Stomach (tissue), 9 donors: ENCODE results near the gene MEST. TPM values are rescaled to one million over a fixed set of nuclear protein-coding genes. Genes with fewer than 3 reads are reported as not detected.

ENCODE experiments used
- DNase-seq, 2 donors: peaks; one replicate each; pipeline versions ENCODE4 v3.0.0 to v3.0.0-alpha.2; 2013 to 2019
- H3K27ac ChIP-seq, 5 donors: fragments of 200-600 bp in 4 of 5; sonication (generic) in 4 of 5; one replicate each; pipeline ENCODE4 v1.5.1; 2013 to 2019; ENCODE audit warnings: mild to moderate bottlenecking in 1 of 5, moderate library complexity in 1 of 5
- H3K27me3 ChIP-seq, 3 donors: fragments of 200-600 bp; sonication (generic); one replicate each; pipeline ENCODE4 v1.5.1; 2017 to 2019; ENCODE audit warnings: mixed run types in 1 of 3
- H3K36me3 ChIP-seq, 4 donors: fragments of 200-600 bp; sonication (generic); 1 replicate in 3 of 4; 2 replicates in 1 of 4; pipeline ENCODE4 v1.5.1; 2016 to 2019
- H3K4me1 ChIP-seq, 4 donors: fragments of 200-600 bp; sonication (generic); one replicate each; pipeline ENCODE4 v1.5.1; 2016 to 2019
- H3K4me3 ChIP-seq, 4 donors: fragments of 200-600 bp; sonication (generic) in 3 of 4; one replicate each; pipeline ENCODE4 v1.5.1; 2016 to 2019; ENCODE audit warnings: mild to moderate bottlenecking in 1 of 4
- H3K9me3 ChIP-seq, 4 donors: fragments of 200-600 bp; sonication (generic); one replicate each; pipeline ENCODE4 v1.5.1; 2016 to 2019
- EP300 ChIP-seq: sonication (generic); formaldehyde crosslinking; IDR thresholded peaks from one replicate; pipeline ENCODE4 v1.6.1; 2017; ENCODE audit warnings: antibody characterized with exemption
- POLR2A ChIP-seq, 4 donors: fragments of 450-650 bp; IDR thresholded peaks; one replicate each; pipeline ENCODE4 v1.6.1; 2016; ENCODE audit warnings: antibody characterized with exemption in 4 of 4, control low read depth in 2 of 4, mild to moderate bottlenecking in 1 of 4, moderate library complexity in 1 of 4
- POLR2AphosphoS5 ChIP-seq, 3 donors: sonication (generic); formaldehyde crosslinking; IDR thresholded peaks; one replicate each; pipeline ENCODE4 v1.6.1; 2016; ENCODE audit warnings: antibody characterized with exemption in 3 of 3
- WGBS, 5 donors: extraction: QIAGEN DNeasy Blood & Tissue Kit in 3 of 5; methylation state at CpG; one replicate each; pipeline versions ENCODE4 v1.1.5 to v1.1.7; 2013 to 2018; 5-methylcytosine and 5-hydroxymethylcytosine counted together
- intact Hi-C: fragments of 100-400 bp; cut with DNase I; formaldehyde crosslinking; loops from one replicate; pipeline ENCODE4 v1.15.1; 2023; ENCODE audit warnings: low total_unique reads
- polyA plus RNA-seq, 3 donors: library from polyadenylated mRNA; stranded (reverse); fragments of 200-250 nt; gene quantifications; one replicate each; pipeline ENCODE4 v1.2.3, GENCODE V29; 2013
- total RNA-seq, 5 donors: library from RNA; depleted of rRNA; stranded (reverse); fragments of >200 nt; gene quantifications; one replicate each; pipeline versions ENCODE4 v1.1.0 to v1.2.3, GENCODE V29; 2014 to 2016
- TF ChIP-seq, protein P1 (sequence below), 7 experiments: fragments of 450-650 bp in 4 of 7; fragments of 200-600 bp in 3 of 7; sonication (generic) in 3 of 7; IDR thresholded peaks; one replicate each; pipeline ENCODE4 v1.5.1; 2016 to 2019; ENCODE audit warnings: antibody characterized with exemption in 7 of 7, control low read depth in 2 of 7, mild to moderate bottlenecking in 1 of 7
- donor health status: healthy with polysubstance abuse.
- donor health status: Bipolar disorder and iron deficiency.
- donor health status: healthy.

MEST gene
- total and polyA plus RNA-seq, 8 donors: 3.1 to 88.7 (median 4.9) TPM; not detected in 1

DNA sequence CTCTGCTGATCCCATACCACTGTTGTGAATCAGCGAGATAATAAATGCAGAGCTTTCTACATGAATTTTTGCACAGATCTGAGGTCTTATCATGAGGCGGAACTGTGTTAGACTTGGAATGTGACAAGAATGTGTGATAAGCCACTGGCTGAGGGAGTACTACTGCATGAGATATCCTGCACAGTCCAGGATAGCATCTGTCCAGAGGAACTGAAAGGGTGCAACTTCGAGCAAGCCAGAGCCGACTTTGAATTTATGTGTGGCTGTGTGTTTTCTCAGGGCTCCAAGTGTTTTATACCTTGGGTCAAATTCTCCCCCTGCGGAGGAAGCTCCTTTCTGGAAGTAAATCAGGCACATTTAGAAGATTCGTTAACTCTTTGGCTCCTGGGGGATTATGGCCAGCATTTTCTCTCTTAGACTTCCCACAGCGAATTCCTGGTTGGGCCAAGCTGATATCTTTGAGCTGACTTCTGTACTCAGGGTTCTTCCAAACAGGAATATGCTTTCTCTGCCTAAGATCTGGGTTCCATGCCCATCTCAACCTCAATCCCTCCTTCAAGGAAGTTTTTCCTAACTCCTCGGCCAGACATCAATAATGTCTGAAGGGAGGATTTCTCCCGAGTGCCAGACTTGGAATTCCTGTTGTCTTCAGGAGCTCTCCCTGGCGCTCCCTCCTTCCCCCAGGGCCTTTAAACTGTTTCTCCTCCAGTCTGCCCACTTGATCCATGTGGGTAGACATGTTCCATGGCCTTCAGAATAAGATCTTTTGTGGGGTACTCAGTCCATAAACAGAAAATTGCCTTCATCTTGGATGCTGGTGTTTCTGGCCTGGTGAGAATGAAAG is 2.5 kb upstream of the MEST start:
- Histone ChIP-seq H3K36me3 (no peaks in the 10 kb centered on the region), H3K4me3 (no peak overlapping the region), H3K27ac (no peak overlapping the region), H3K9me3 (no peaks in the 10 kb centered on the region), H3K4me1 (peaks cover 29 to 74% (median 50%) of the 10 kb centered on the region in 4 donors), H3K27me3 (peaks cover 0 to 59% (median 23%) of the 10 kb centered on the region in 3 donors)
- peak in 1 of 2 donors; percentile 54 for DNase-seq
- intact Hi-C loops: no loop called here
- TF ChIP-seq, protein P1, sequence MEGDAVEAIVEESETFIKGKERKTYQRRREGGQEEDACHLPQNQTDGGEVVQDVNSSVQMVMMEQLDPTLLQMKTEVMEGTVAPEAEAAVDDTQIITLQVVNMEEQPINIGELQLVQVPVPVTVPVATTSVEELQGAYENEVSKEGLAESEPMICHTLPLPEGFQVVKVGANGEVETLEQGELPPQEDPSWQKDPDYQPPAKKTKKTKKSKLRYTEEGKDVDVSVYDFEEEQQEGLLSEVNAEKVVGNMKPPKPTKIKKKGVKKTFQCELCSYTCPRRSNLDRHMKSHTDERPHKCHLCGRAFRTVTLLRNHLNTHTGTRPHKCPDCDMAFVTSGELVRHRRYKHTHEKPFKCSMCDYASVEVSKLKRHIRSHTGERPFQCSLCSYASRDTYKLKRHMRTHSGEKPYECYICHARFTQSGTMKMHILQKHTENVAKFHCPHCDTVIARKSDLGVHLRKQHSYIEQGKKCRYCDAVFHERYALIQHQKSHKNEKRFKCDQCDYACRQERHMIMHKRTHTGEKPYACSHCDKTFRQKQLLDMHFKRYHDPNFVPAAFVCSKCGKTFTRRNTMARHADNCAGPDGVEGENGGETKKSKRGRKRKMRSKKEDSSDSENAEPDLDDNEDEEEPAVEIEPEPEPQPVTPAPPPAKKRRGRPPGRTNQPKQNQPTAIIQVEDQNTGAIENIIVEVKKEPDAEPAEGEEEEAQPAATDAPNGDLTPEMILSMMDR (IDR thresholded peaks at IDR 0.05): no peak
- TF ChIP-seq POLR2A (IDR thresholded peaks at IDR 0.05) (no peak), POLR2AphosphoS5 (IDR thresholded peaks at IDR 0.05) (no peak), EP300 (no peak)
- 62 to 69% (median 65%) methylated on average over 10 of the region's 10 CpGs for WGBS, 5 donors

DNA sequence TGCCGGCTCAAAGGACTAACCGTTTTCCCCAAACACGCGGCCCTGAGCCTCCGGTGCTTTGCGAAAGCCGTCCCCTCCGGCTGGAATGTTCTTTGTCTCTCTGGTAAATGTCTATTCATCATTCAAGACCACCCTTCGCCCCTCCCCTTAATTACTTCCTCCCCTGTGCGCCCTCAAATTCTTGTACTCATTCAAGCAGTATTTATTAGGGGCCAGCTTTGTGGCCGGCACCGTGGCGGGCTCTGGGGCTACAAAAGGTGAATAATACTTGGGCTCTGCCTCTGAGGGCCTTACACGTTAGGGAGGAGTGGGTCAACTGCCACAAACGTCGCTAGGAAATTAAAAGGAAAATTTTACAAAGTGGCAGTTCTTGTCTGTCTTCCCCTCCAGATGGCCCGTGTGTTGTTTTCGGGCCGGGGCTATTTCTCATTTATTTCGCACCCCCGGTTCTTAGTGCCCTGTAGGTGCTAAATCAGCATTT is 1.5 kb upstream of the MEST start:
- WGBS, 5 donors: 76 to 85% (median 80%) methylated on average over 21 of the region's 21 CpGs
- no peak overlapping the region for H3K27ac ChIP-seq

DNA sequence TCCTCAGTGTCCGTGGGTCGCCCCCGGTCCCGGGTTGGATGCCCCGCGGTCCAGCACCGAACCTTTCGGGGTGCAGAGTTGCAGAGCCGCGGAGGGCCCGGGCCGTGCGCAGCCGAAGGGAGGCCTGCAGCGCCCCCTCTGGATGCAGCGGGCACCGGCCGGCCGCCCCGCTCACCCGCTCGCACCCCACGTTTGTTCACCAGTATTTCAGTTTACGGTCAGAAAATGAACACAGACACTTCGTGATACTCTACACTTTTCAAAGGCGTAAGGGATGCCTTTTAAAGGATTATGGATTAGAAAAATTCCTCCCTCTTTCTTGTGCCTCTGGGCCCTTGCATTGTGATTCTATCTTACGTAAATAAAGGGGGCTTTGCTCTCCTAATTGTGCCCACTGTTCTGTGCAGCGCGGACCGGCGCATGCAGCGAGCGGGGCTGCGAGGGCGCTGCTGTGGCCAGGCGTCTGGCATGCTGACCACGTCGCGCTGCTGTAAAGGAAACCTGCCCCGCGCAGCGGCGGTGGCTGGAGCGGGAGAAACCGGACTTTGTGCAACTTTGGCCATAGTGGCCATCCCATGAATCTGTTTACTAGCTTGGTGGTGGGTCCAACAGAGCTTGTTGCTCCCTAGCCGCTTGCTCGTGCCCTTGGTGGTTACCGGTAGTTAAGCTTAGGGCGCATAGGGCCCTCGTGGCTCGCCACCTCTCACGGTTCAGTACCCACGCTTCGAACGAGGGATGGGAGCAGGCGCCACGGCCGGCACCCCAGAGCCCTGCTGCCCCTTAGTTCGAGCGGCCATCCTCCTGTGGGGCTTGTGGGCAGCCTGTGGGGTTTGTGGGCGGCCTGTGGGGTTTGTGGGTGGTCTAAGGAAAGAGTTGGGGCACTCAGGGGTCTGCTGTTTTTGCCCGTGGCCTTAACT is 739 bp upstream of the MEST start:
- H3K27me3 ChIP-seq: peaks cover 0 to 45% (median 23%) of the 10 kb centered on the region in 3 donors
- H3K4me3 ChIP-seq: peak overlapping the region; percentile 36 to 49 (median 46)
- TF ChIP-seq, protein P1 (IDR thresholded peaks at IDR 0.05): peak in 4 of 7 experiments; percentile 3 to 45 (median 33)
- TF ChIP-seq POLR2A (IDR thresholded peaks at IDR 0.05): no peak
- TF ChIP-seq POLR2AphosphoS5 (IDR thresholded peaks at IDR 0.05): no peak
- 47 to 56% (median 55%) methylated on average over 55 to 62 of the region's 62 CpGs for WGBS, 5 donors
- H3K9me3 ChIP-seq: no peaks in the 10 kb centered on the region
- intact Hi-C loops: no loop called here
- H3K27ac ChIP-seq: peak overlapping the region in 1 of 5 donors; percentile 14
- DNase-seq: peak; percentile 30 to 83
- H3K4me1 ChIP-seq: peaks cover 23 to 67% (median 44%) of the 10 kb centered on the region in 4 donors
- H3K36me3 ChIP-seq: no peaks in the 10 kb centered on the region

More for the DNA sequence above, 1.5 kb upstream of the MEST start:
- H3K4me1 ChIP-seq: peaks cover 29 to 71% (median 50%) of the 10 kb centered on the region in 4 donors
- peak overlapping the region in 3 of 4 donors; percentile 17 to 49 (median 49) for H3K4me3 ChIP-seq
- TF ChIP-seq POLR2A (IDR thresholded peaks at IDR 0.05) (no peak), EP300 (no peak), POLR2AphosphoS5 (IDR thresholded peaks at IDR 0.05) (no peak)
- TF ChIP-seq, protein P1 (IDR thresholded peaks at IDR 0.05): no peak
- peaks cover 0 to 52% (median 23%) of the 10 kb centered on the region in 3 donors for H3K27me3 ChIP-seq
- intact Hi-C loops: no loop called here
- H3K9me3 ChIP-seq: no peaks in the 10 kb centered on the region
- peak in 1 of 2 donors; percentile 45 for DNase-seq
- H3K36me3 ChIP-seq: no peaks in the 10 kb centered on the region
